H1 (cell line): ENCODE results near the gene MEIS2. TPM values are rescaled to one million over a fixed set of nuclear protein-coding genes. Genes with fewer than 3 reads are reported as not detected.

Experiments
- CTBP2 ChIP-seq: IDR thresholded peaks from 2 replicates; pipeline ENCODE4 v1.7.0; 2011; ENCODE audit warnings: borderline replicate concordance, mild to moderate bottlenecking, moderate library complexity, mixed read lengths, low read length; ENCODE audit not compliant: insufficient read depth, insufficient read length
- KDM5A ChIP-seq: fragments of 200-600 bp; IDR thresholded peaks from 2 replicates; pipeline ENCODE4 v1.7.1; 2012; ENCODE audit warnings: mild to moderate bottlenecking, low read length, inconsistent platforms, mixed read lengths
- POLR2A ChIP-seq, 2 experiments: IDR thresholded peaks; 1 replicate in 1 of 2; 2 replicates in 1 of 2; pipeline ENCODE4 v1.6.1; 2011; ENCODE audit warnings: low read depth in 2 of 2, low read length in 2 of 2, mild to moderate bottlenecking in 2 of 2; ENCODE audit errors: control extremely low read depth in 1 of 2
- POLR2AphosphoS5 ChIP-seq: IDR thresholded peaks from 2 replicates; pipeline ENCODE4 v1.6.1; 2011; ENCODE audit warnings: low read depth, low read length
- RXRA ChIP-seq: IDR thresholded peaks from 2 replicates; pipeline ENCODE4 v1.6.1; 2011; ENCODE audit warnings: low read depth, mild to moderate bottlenecking, low read length, moderate library complexity; ENCODE audit not compliant: insufficient read depth
- TEAD4 ChIP-seq: IDR thresholded peaks from 2 replicates; pipeline ENCODE4 v1.6.1; 2012; ENCODE audit warnings: low read depth, low read length, inconsistent platforms, mixed read lengths
- ZNF274 ChIP-seq: IDR thresholded peaks from 2 replicates; pipeline ENCODE4 v1.7.0; 2012; ENCODE audit warnings: low read length, borderline replicate concordance; ENCODE audit errors: extremely low read depth
- polyA plus RNA-seq, 7 experiments: library from polyadenylated mRNA; depleted of rRNA in 3 of 7; stranded (reverse) in 5 of 7; unstranded in 2 of 7; fragments of >200 nt in 5 of 7; fragments of 200-250 nt in 2 of 7; gene quantifications; 1 replicate in 5 of 7; 2 replicates in 1 of 7; 4 replicates in 1 of 7; pipeline versions ENCODE4 v1.2.1 to v1.2.3, GENCODE V29; 2011 to 2013; ENCODE audit warnings: missing spikeins in 2 of 7, mixed read lengths in 2 of 7
- total RNA-seq: library from RNA; stranded (reverse); fragmentation: NEBNext Ultra II Directional; extraction: Animal tissue kit (Norgen Biotek cat#: 25700); gene quantifications from 2 replicates; pipeline ENCODE4 v1.2.1, GENCODE V29; 2021

Gene MEIS2
- total and polyA plus RNA-seq, 2 of the 8 experiments (the other 6 are each of a cell fraction or from before 2014, with no cell fraction given): 0.22 to 1.2 TPM

DNA sequence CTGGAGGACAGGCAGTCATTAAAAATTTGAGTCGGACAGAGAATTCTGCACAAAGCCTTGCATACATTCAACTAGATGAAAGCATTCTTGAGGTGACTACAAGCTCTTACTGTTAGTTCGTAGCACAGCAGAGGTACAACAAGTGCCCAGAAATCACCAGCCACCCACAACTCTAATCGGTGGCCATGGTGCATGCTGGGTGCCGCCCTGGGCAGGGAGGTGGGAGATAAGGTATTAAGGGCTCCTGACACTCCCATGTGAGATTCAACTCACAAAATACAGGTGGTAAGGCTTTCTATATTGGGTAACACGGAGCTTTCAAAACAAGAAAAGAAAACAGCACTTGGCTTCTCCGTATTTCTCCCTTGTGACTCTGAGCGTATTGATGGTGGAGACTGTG lies 66.0 kb downstream of the MEIS2 start (continued):
- TF ChIP-seq ZNF274 (no peak), TEAD4 (no peak), POLR2AphosphoS5 (no peak), RXRA (no peak), CTBP2 (no peak), KDM5A (no peak), POLR2A (IDR thresholded peaks at IDR 0.05; ENCODE audit: control extremely low read depth in 1 of 2, low read depth in 2 of 2, low read length in 2 of 2) (no peak)
